Measurements from ENCODE around the gene CCR9. TPM values are rescaled to one million over a fixed set of nuclear protein-coding genes. Genes with fewer than 3 reads are reported as not detected.

Gene CCR9
- polyA plus RNA-seq, 3 donors, result not detected

DNA sequence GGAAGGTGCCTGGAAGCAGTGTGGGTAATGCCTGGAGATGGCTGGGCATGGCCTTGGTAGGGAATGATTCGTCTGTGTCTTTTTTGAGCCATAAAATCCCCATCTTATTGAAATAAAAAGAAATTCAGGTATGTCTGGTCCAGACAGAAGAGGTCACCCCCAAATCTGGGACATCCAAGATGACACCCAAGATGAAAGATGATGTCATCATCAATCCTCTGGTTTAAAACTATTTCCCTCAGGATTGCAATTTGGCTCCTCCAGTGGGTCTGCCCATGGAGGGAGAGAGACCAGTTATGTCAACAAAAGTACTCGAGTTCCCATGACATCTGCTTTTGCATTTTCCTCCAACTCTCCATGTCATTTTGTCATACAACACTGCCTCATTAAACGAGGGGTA, 16.7 kb upstream of the CCR9 start:
- H3K4me1 ChIP-seq (ENCODE audit: control insufficient read depth in 1 of 2, insufficient read depth in 2 of 2, low read length in 2 of 2), result no peaks in the 10 kb centered on the region
- Mint-ChIP-seq H3K36me3 (no peaks in the 10 kb centered on the region), H3K4me3 (no peak overlapping the region), H3K9me3 (peaks cover 0 to 4% (median 2%) of the 10 kb centered on the region in 7 donors), H3K27ac (no peak overlapping the region), H3K4me1 (peaks cover 4% of the 10 kb centered on the region), H3K27me3 (ENCODE audit: low read depth in 3 of 3) (peaks cover 0 to 4% (median 0%) of the 10 kb centered on the region in 3 donors)
- TF ChIP-seq, protein P1, sequence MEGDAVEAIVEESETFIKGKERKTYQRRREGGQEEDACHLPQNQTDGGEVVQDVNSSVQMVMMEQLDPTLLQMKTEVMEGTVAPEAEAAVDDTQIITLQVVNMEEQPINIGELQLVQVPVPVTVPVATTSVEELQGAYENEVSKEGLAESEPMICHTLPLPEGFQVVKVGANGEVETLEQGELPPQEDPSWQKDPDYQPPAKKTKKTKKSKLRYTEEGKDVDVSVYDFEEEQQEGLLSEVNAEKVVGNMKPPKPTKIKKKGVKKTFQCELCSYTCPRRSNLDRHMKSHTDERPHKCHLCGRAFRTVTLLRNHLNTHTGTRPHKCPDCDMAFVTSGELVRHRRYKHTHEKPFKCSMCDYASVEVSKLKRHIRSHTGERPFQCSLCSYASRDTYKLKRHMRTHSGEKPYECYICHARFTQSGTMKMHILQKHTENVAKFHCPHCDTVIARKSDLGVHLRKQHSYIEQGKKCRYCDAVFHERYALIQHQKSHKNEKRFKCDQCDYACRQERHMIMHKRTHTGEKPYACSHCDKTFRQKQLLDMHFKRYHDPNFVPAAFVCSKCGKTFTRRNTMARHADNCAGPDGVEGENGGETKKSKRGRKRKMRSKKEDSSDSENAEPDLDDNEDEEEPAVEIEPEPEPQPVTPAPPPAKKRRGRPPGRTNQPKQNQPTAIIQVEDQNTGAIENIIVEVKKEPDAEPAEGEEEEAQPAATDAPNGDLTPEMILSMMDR (IDR thresholded peaks at IDR 0.05), result no peak
- no peak overlapping the region for H3K27ac ChIP-seq (ENCODE audit: low read depth in 1 of 2, low read length in 2 of 2)
- H3K36me3 ChIP-seq (replicated peaks in 1 of 2; ENCODE audit: control insufficient read depth in 1 of 2, insufficient read depth in 2 of 2, low read length in 2 of 2), result no peaks in the 10 kb centered on the region
- no peak overlapping the region for H3K4me2 ChIP-seq (replicated peaks; ENCODE audit: extremely low read depth, low read length, poor library complexity, severe bottlenecking)
- intact Hi-C loops (cut with micrococcal nuclease), result no loop called here
- no peak overlapping the region for H3K9ac ChIP-seq (ENCODE audit: insufficient read depth, low read length, poor library complexity, severe bottlenecking)
- no peak overlapping the region for H2AFZ ChIP-seq (ENCODE audit: insufficient read depth, low read depth, low read length, poor library complexity, severe bottlenecking)
- H3K79me2 ChIP-seq (ENCODE audit: insufficient read depth, low read length), result no peaks in the 10 kb centered on the region
- no peaks in the 10 kb centered on the region for H3K9me3 ChIP-seq (replicated peaks in 1 of 2; ENCODE audit: control insufficient read depth in 1 of 2, insufficient read depth in 1 of 2, low read length in 2 of 2)
- H3K27me3 ChIP-seq (ENCODE audit: control insufficient read depth in 2 of 2, insufficient read depth in 2 of 2, low read length in 2 of 2), result no peaks in the 10 kb centered on the region
- H4K20me1 ChIP-seq (ENCODE audit: insufficient read depth, low read length), result no peaks in the 10 kb centered on the region
- H3K4me3 ChIP-seq (replicated peaks in 1 of 3; ENCODE audit: low read depth in 2 of 3, low read length in 3 of 3), result no peak overlapping the region
- no peak for DNase-seq
- WGBS (ENCODE audit: insufficient coverage), result no CpG with 5 or more reads among the region's 3 CpGs

DNA sequence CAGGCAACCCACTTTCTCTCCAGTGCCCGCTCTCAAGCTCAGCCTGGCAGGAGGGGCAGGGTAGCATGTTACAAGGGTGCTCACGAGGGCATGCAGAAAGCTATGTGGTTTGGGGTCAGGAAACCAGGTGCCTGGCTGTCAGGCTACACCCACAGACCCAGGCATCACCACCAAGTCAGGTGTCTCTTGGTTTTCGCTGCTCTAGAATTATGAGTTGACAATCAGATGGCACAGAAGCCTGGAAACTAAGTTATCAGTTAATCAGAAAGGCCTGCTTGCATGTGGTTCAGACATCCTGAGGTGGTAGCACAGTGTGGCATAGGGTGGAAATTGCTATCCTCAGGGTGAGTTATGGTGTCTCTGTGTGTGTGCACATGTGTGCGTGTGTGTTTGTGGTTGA, 16.2 kb upstream of the CCR9 start:
- H3K27me3 Mint-ChIP-seq (ENCODE audit: low read depth in 3 of 3), result peaks cover 0 to 4% (median 0%) of the 10 kb centered on the region in 3 donors
- Histone ChIP-seq H3K27me3 (ENCODE audit: control insufficient read depth in 2 of 2, insufficient read depth in 2 of 2, low read length in 2 of 2) (no peaks in the 10 kb centered on the region), H3K36me3 (replicated peaks in 1 of 2; ENCODE audit: control insufficient read depth in 1 of 2, insufficient read depth in 2 of 2, low read length in 2 of 2) (no peaks in the 10 kb centered on the region), H3K4me1 (ENCODE audit: control insufficient read depth in 1 of 2, insufficient read depth in 2 of 2, low read length in 2 of 2) (no peaks in the 10 kb centered on the region), H2AFZ (ENCODE audit: insufficient read depth, low read depth, low read length, poor library complexity, severe bottlenecking) (no peak overlapping the region), H3K79me2 (ENCODE audit: insufficient read depth, low read length) (no peaks in the 10 kb centered on the region), H3K27ac (ENCODE audit: low read depth in 1 of 2, low read length in 2 of 2) (no peak overlapping the region), H4K20me1 (ENCODE audit: insufficient read depth, low read length) (no peaks in the 10 kb centered on the region), H3K9ac (ENCODE audit: insufficient read depth, low read length, poor library complexity, severe bottlenecking) (no peak overlapping the region), H3K4me3 (replicated peaks in 1 of 3; ENCODE audit: low read depth in 2 of 3, low read length in 3 of 3) (no peak overlapping the region), H3K9me3 (replicated peaks in 1 of 2; ENCODE audit: control insufficient read depth in 1 of 2, insufficient read depth in 1 of 2, low read length in 2 of 2) (no peaks in the 10 kb centered on the region), H3K4me2 (replicated peaks; ENCODE audit: extremely low read depth, low read length, poor library complexity, severe bottlenecking) (no peak overlapping the region)
- DNase-seq, result no peak
- H3K36me3 Mint-ChIP-seq, result no peaks in the 10 kb centered on the region
- peaks cover 2% of the 10 kb centered on the region for H3K4me1 Mint-ChIP-seq
- H3K27ac Mint-ChIP-seq, result no peak overlapping the region
- H3K9me3 Mint-ChIP-seq, result peaks cover 0 to 4% (median 2%) of the 10 kb centered on the region in 7 donors
- intact Hi-C loops (cut with micrococcal nuclease), result no loop called here
- WGBS (ENCODE audit: insufficient coverage), result 17% methylated on average over 1 of the region's 4 CpGs
- no peak overlapping the region for H3K4me3 Mint-ChIP-seq
- TF ChIP-seq, protein P1 (IDR thresholded peaks at IDR 0.05), result no peak

Data from CD14-positive monocyte (primary cell).